ENCODE measurements around the gene PARP1. TPM values are rescaled to one million over a fixed set of nuclear protein-coding genes. Genes with fewer than 3 reads are reported as not detected.

Gene PARP1
- total RNA-seq, 1 experiment from 2014 or later = 127 TPM

DNA sequence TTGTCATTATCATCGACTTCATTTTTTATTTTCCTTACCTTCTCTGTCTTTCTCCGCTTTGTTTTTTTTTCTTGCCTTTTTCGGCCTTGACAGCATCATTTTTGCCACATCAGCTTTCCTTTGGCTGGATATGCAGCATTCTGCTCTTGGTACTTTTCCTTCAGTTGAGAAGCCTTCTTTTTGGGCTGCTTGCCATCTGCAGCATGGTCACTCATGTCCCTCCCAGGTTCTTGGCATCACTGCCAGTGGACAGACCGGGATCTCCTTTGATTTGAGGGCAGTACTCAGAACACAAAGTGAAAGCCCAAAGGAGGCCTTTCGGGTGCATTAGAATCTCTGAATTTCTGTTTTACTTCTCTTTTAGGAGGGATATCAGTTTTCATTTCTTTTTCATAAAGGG lies 3.7 kb upstream of the PARP1 start:
- CTCF ChIA-PET = no interaction called here
- TF ChIP-seq, protein P1, sequence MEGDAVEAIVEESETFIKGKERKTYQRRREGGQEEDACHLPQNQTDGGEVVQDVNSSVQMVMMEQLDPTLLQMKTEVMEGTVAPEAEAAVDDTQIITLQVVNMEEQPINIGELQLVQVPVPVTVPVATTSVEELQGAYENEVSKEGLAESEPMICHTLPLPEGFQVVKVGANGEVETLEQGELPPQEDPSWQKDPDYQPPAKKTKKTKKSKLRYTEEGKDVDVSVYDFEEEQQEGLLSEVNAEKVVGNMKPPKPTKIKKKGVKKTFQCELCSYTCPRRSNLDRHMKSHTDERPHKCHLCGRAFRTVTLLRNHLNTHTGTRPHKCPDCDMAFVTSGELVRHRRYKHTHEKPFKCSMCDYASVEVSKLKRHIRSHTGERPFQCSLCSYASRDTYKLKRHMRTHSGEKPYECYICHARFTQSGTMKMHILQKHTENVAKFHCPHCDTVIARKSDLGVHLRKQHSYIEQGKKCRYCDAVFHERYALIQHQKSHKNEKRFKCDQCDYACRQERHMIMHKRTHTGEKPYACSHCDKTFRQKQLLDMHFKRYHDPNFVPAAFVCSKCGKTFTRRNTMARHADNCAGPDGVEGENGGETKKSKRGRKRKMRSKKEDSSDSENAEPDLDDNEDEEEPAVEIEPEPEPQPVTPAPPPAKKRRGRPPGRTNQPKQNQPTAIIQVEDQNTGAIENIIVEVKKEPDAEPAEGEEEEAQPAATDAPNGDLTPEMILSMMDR (IDR thresholded peaks at IDR 0.05) = no peak
- TF ChIP-seq POLR2AphosphoS5 (IDR thresholded peaks at IDR 0.05; ENCODE audit: low read depth, low read length) (no peak), SIN3A (IDR thresholded peaks at IDR 0.05; ENCODE audit: borderline replicate concordance, insufficient read depth, low read depth, low read length) (no peak), TCF7L2 (IDR thresholded peaks at IDR 0.05; ENCODE audit: low read depth, low read length) (no peak)
- TF ChIP-seq, protein P2, sequence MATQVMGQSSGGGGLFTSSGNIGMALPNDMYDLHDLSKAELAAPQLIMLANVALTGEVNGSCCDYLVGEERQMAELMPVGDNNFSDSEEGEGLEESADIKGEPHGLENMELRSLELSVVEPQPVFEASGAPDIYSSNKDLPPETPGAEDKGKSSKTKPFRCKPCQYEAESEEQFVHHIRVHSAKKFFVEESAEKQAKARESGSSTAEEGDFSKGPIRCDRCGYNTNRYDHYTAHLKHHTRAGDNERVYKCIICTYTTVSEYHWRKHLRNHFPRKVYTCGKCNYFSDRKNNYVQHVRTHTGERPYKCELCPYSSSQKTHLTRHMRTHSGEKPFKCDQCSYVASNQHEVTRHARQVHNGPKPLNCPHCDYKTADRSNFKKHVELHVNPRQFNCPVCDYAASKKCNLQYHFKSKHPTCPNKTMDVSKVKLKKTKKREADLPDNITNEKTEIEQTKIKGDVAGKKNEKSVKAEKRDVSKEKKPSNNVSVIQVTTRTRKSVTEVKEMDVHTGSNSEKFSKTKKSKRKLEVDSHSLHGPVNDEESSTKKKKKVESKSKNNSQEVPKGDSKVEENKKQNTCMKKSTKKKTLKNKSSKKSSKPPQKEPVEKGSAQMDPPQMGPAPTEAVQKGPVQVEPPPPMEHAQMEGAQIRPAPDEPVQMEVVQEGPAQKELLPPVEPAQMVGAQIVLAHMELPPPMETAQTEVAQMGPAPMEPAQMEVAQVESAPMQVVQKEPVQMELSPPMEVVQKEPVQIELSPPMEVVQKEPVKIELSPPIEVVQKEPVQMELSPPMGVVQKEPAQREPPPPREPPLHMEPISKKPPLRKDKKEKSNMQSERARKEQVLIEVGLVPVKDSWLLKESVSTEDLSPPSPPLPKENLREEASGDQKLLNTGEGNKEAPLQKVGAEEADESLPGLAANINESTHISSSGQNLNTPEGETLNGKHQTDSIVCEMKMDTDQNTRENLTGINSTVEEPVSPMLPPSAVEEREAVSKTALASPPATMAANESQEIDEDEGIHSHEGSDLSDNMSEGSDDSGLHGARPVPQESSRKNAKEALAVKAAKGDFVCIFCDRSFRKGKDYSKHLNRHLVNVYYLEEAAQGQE (IDR thresholded peaks at IDR 0.05; ENCODE audit: insufficient read depth in 1 of 2, low read depth in 2 of 2, low read length in 1 of 2) = no peak
- in situ Hi-C loops (cut with HindIII; ENCODE audit: low pct_unique_long_range_greater_than_20kb, low sequenced_read_pairs) (no loop called here), intact Hi-C loops (cut with micrococcal nuclease; ENCODE audit: unreplicated experiment) (no loop called here)
- no peak for ATAC-seq
- Histone ChIP-seq H3K27ac (ENCODE audit: low read length) (no peak overlapping the region), H3K4me1 (ENCODE audit: control insufficient read depth, insufficient read depth, low read length) (peaks cover 2% of the 10 kb centered on the region; the same call in 1 of the 2 replicates), H3K9me3 (ENCODE audit: control insufficient read depth, insufficient read depth, low read depth, low read length) (no peaks in the 10 kb centered on the region), H3K36me3 (ENCODE audit: control insufficient read depth, insufficient read depth, low read length) (no peaks in the 10 kb centered on the region), H3K27me3 (ENCODE audit: control insufficient read depth, insufficient read depth, low read length) (no peaks in the 10 kb centered on the region), H3K4me3 (ENCODE audit: low read depth in 2 of 2, low read length in 2 of 2) (no peak overlapping the region)
- DNase-seq (ENCODE audit: low read depth, low spot score) = no peak
- BruUV-seq (replicated peaks) = no TSS peak
- POLR2A ChIA-PET = interaction anchor here (0.7 kb wide), 1 partner anchor 14 kb away, joined by 4 read pairs; no protein-coding TSS in a partner anchor

DNA sequence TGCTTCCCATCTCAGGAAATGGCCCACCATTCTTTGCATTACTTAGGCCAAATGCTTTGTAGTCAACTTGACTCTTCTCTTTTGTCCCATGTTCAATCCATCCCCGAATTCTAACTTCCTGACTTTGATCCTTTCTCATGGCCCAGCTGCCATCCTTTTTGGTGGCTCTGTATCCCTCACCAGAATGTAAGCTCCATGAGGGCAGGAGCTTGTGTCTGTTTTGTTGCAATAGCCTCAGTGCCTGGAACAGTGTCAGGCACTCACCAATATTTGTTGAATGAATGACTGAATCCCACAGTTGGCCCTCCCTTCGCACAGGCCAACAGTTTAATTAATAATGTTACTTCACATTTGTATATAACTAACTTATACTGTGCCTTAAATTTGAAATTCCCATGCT lies 3.1 kb upstream of the PARP1 start:
- H3K4me1 ChIP-seq (ENCODE audit: control insufficient read depth, insufficient read depth, low read length) = peaks cover 8% of the 10 kb centered on the region; the same call in 1 of the 2 replicates
- in situ Hi-C loops (cut with HindIII; ENCODE audit: low pct_unique_long_range_greater_than_20kb, low sequenced_read_pairs) = no loop called here
- DNase-seq (ENCODE audit: low read depth, low spot score) (no peak), ATAC-seq (no peak)
- no peaks in the 10 kb centered on the region for H3K9me3 ChIP-seq (ENCODE audit: control insufficient read depth, insufficient read depth, low read depth, low read length)
- CTCF ChIA-PET = no interaction called here
- TF ChIP-seq SIN3A (IDR thresholded peaks at IDR 0.05; ENCODE audit: borderline replicate concordance, insufficient read depth, low read depth, low read length) (no peak), TCF7L2 (IDR thresholded peaks at IDR 0.05; ENCODE audit: low read depth, low read length) (no peak), POLR2AphosphoS5 (IDR thresholded peaks at IDR 0.05; ENCODE audit: low read depth, low read length) (no peak)
- TF ChIP-seq, protein P2 (IDR thresholded peaks at IDR 0.05; ENCODE audit: insufficient read depth in 1 of 2, low read depth in 2 of 2, low read length in 1 of 2) = no peak
- TF ChIP-seq, protein P1 (IDR thresholded peaks at IDR 0.05) = no peak
- H3K36me3 ChIP-seq (ENCODE audit: control insufficient read depth, insufficient read depth, low read length) = no peaks in the 10 kb centered on the region
- intact Hi-C loops (cut with micrococcal nuclease; ENCODE audit: unreplicated experiment) = no loop called here
- POLR2A ChIA-PET = interaction anchor here (0.7 kb wide), 1 partner anchor 14 kb away, joined by 4 read pairs; no protein-coding TSS in a partner anchor
- H3K4me3 ChIP-seq (ENCODE audit: low read depth in 2 of 2, low read length in 2 of 2) = no peak overlapping the region
- no peak overlapping the region for H3K27ac ChIP-seq (ENCODE audit: low read length)
- H3K27me3 ChIP-seq (ENCODE audit: control insufficient read depth, insufficient read depth, low read length) = no peaks in the 10 kb centered on the region
- BruUV-seq (replicated peaks) = no TSS peak
